ENCODE results near the gene TBX6.

TBX6 gene

GRCh38 chr16:30113711-30114333 lies 22.1 kb upstream of the TBX6 start:
- DNase-seq (ENCODE audit: low read depth): no peak

- DNase-seq (ENCODE audit: low read depth): no peak
Measured at GRCh38 chr16:30113031-30113710, 21.4 kb upstream of the TBX6 start, which contains the start of gene GDPD3. GDPD3 (minus strand) TSS chr16:30113537; CDS start chr16:30113478, 59 bp downstream.

- DNase-seq (ENCODE audit: low read depth): no peak
Measured at GRCh38 chr16:30112197-30113030, 20.7 kb upstream of the TBX6 start.

GRCh38 chr16:30110661-30111060 lies 18.9 kb upstream of the TBX6 start:
- DNase-seq (ENCODE audit: low read depth): no peak

GRCh38 chr16:30108059-30108850 lies 16.5 kb upstream of the TBX6 start:
- no peak for DNase-seq (ENCODE audit: low read depth)

- no peak for DNase-seq (ENCODE audit: low read depth)
Measured at GRCh38 chr16:30104492-30104891, 12.8 kb upstream of the TBX6 start.

GRCh38 chr16:30104090-30104489 lies 12.4 kb upstream of the TBX6 start:
- DNase-seq (ENCODE audit: low read depth): no peak

GRCh38 chr16:30096862-30097563 lies 5.3 kb upstream of the TBX6 start:
- no peak for DNase-seq (ENCODE audit: low read depth)

- DNase-seq (ENCODE audit: low read depth): no peak
Measured at GRCh38 chr16:30096105-30096861, 4.6 kb upstream of the TBX6 start, which contains the start of gene YPEL3. YPEL3 (minus strand) TSS chr16:30096213; CDS start chr16:30095482, 731 bp downstream.

GRCh38 chr16:30095166-30096078 lies 3.7 kb upstream of the TBX6 start:
- no peak for DNase-seq (ENCODE audit: low read depth)

- DNase-seq (ENCODE audit: low read depth): no peak
Measured at GRCh38 chr16:30094541-30095165, 2.9 kb upstream of the TBX6 start.

GRCh38 chr16:30092373-30093010 lies 768 bp upstream of the TBX6 start:
- no peak for DNase-seq (ENCODE audit: low read depth)

GRCh38 chr16:30090610-30091331 lies 953 bp downstream of the TBX6 start:
- DNase-seq (ENCODE audit: low read depth): no peak

GRCh38 chr16:30088832-30089624 lies 2.7 kb downstream of the TBX6 start:
- DNase-seq (ENCODE audit: low read depth): no peak

- DNase-seq (ENCODE audit: low read depth): no peak
Measured at GRCh38 chr16:30088237-30088831, 3.4 kb downstream of the TBX6 start.

GRCh38 chr16:30087181-30087898 lies 4.4 kb downstream of the TBX6 start:
- no peak for DNase-seq (ENCODE audit: low read depth)

All from non-pigmented ciliary epithelial cell (primary cell).